ENCODE measurements around the gene FAM114A1. TPM values are rescaled to one million over a fixed set of nuclear protein-coding genes. Genes with fewer than 3 reads are reported as not detected.

The FAM114A1 gene
- polyA plus RNA-seq, 1 donor from 2014 or later: not detected

- no peak for TF ChIP-seq EZH2 (IDR thresholded peaks at IDR 0.05; ENCODE audit: borderline replicate concordance, insufficient read depth, low read length, poor library complexity, severe bottlenecking)
- no peak for TF ChIP-seq SMC3 (conservative IDR thresholded peaks at IDR 0.05; ENCODE audit: poor library complexity)
- TF ChIP-seq EP300 (conservative IDR thresholded peaks at IDR 0.05; ENCODE audit: poor library complexity, severe bottlenecking): no peak
- no peak for TF ChIP-seq MXI1 (conservative IDR thresholded peaks at IDR 0.05; ENCODE audit: poor library complexity, severe bottlenecking)
- no peak for TF ChIP-seq REST (IDR thresholded peaks at IDR 0.05; ENCODE audit: borderline replicate concordance)
- TF ChIP-seq POLR2AphosphoS5 (IDR thresholded peaks at IDR 0.05): no peak
- TF ChIP-seq CTCF (IDR thresholded peaks at IDR 0.05; ENCODE audit: poor library complexity, severe bottlenecking): no peak
- TF ChIP-seq RAD21 (conservative IDR thresholded peaks at IDR 0.05): no peak
- no peak for TF ChIP-seq TAF1 (IDR thresholded peaks at IDR 0.05; ENCODE audit: low read depth)
- H3K9ac ChIP-seq (ENCODE audit: low read length): no peak overlapping the region
- H4K20me1 ChIP-seq (ENCODE audit: insufficient read depth): no peaks in the 10 kb centered on the region
- H3K27me3 ChIP-seq (ENCODE audit: insufficient read depth, low read depth, low read length): no peaks in the 10 kb centered on the region
- no peak overlapping the region for H3K4me3 ChIP-seq (ENCODE audit: low read length)
- H3K36me3 ChIP-seq (ENCODE audit: insufficient read depth, low read length): no peaks in the 10 kb centered on the region
- H3F3A ChIP-seq (ENCODE audit: insufficient read depth, low read length, poor library complexity, severe bottlenecking): no peaks in the 10 kb centered on the region
- no peaks in the 10 kb centered on the region for H3K79me2 ChIP-seq (replicated peaks; ENCODE audit: insufficient read depth, low read length)
- no peak overlapping the region for H3K4me2 ChIP-seq (ENCODE audit: low read length)
- H3K9me2 ChIP-seq (ENCODE audit: insufficient read depth, low read length): no peaks in the 10 kb centered on the region
- no peak overlapping the region for H3K27ac ChIP-seq (ENCODE audit: low read length)
- no peak overlapping the region for H2AFZ ChIP-seq (ENCODE audit: low read depth, low read length)
- H3K9me3 ChIP-seq (ENCODE audit: low read length): no peaks in the 10 kb centered on the region
Measured at GRCh38 chr4:38926896-38927295, 59.3 kb downstream of the FAM114A1 start.

- Histone ChIP-seq H3K9me2 (ENCODE audit: insufficient read depth, low read length) (no peaks in the 10 kb centered on the region), H3K9ac (ENCODE audit: low read length) (no peak overlapping the region), H3K79me2 (replicated peaks; ENCODE audit: insufficient read depth, low read length) (no peaks in the 10 kb centered on the region), H4K20me1 (ENCODE audit: insufficient read depth) (no peaks in the 10 kb centered on the region), H3K4me2 (ENCODE audit: low read length) (no peak overlapping the region), H3K4me3 (ENCODE audit: low read length) (no peak overlapping the region), H3K27me3 (ENCODE audit: insufficient read depth, low read depth, low read length) (no peaks in the 10 kb centered on the region), H3K27ac (ENCODE audit: low read length) (no peak overlapping the region), H3F3A (ENCODE audit: insufficient read depth, low read length, poor library complexity, severe bottlenecking) (no peaks in the 10 kb centered on the region), H3K9me3 (ENCODE audit: low read length) (no peaks in the 10 kb centered on the region), H2AFZ (ENCODE audit: low read depth, low read length) (no peak overlapping the region), H3K36me3 (ENCODE audit: insufficient read depth, low read length) (no peaks in the 10 kb centered on the region)
- TF ChIP-seq RAD21 (conservative IDR thresholded peaks at IDR 0.05) (no peak), CTCF (IDR thresholded peaks at IDR 0.05; ENCODE audit: poor library complexity, severe bottlenecking) (no peak), EP300 (conservative IDR thresholded peaks at IDR 0.05; ENCODE audit: poor library complexity, severe bottlenecking) (no peak), EZH2 (IDR thresholded peaks at IDR 0.05; ENCODE audit: borderline replicate concordance, insufficient read depth, low read length, poor library complexity, severe bottlenecking) (no peak), SMC3 (conservative IDR thresholded peaks at IDR 0.05; ENCODE audit: poor library complexity) (no peak), TAF1 (IDR thresholded peaks at IDR 0.05; ENCODE audit: low read depth) (no peak), MXI1 (conservative IDR thresholded peaks at IDR 0.05; ENCODE audit: poor library complexity, severe bottlenecking) (no peak), REST (IDR thresholded peaks at IDR 0.05; ENCODE audit: borderline replicate concordance) (no peak), POLR2AphosphoS5 (IDR thresholded peaks at IDR 0.05) (no peak)
Measured at GRCh38 chr4:38928568-38928967, 61.0 kb downstream of the FAM114A1 start.
